ENCODE data around the gene SLC39A13.
A peak's percentile ranks its signal among the peaks of the same experiment; 100 is the strongest.

SLC39A13 gene

DNA sequence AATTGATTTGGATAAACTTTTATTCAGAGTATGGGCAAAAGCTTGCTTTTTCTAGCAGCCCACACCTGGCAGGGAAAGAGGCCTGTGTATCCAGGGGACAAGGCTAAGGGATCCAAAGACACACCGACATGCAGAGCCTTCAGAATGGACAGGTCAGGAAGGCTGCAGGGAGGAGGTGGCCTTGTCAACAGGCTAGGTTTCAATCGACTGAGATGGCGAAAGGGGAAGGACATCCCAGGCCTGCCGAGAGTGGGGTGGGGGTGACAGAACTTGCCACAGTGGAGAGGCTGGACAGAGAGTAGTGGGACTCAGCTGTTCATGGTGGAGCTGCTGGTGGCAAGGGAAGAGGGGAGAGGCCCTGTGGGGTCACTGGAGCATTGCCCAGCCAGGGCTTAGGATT lies 5.3 kb upstream of the SLC39A13 start:
- DNase-seq (ENCODE audit: low spot score): no peak

DNA sequence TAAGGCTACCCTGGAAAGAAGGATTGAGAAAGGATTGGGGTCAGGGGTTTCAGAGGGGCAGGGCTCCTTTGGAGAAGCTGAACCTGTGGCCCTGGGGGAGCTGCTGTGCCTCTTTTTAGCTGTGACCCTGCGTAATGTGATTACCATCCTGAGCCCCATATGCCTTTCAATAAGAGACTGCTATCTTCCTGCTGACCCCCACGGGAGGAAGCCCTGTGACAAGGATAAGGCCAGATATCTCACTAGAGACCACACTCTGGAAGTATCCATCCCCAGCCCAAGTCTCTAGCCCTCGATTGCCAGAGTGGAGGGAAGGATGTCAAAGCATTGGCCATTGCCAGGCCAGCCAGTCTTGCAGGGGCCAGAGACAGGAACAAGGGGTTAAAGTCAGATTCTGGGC lies 4.8 kb upstream of the SLC39A13 start:
- DNase-seq (ENCODE audit: low spot score): no peak

DNA sequence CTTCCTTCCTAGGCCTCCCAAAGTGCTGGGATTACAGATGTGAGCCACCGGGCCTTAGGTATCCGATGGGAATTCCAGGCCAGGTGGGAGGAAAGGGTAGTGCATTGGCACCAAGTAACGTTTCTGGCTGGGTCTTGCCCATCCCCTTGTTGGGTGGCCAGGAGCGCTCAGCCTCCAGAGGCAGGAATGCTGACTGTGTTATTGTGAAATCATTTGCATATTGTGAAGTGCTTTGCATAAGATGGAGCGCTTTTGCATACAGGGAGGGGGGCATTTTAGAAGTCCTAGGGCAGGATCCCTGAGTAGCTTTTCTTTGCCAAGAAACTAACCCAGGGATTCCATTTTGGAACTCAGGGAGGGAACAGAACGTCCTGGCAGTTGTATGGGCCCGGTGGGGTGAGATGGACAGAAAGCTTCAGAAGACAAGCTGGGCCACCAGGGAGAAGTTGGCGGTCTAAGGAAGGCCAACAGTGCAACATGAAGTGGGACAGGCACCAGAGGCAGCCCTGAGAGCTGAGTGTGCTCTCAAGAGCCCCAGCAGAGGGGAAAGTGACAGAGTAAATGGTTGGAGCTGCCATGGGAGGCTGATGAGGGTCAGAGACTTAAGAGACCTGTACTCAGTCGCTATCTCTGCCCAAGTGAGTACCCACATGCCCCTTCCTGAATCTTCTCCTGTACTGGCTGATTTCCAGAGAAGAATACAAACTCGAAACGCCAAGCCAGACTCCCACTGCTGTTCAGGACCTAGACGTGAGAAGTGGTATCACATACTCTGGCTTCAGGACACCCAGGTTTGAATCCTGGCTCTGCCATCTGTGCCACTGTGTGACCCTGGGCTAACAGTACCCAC lies 1.3 kb upstream of the SLC39A13 start:
- no peak for DNase-seq (ENCODE audit: low spot score)

DNA sequence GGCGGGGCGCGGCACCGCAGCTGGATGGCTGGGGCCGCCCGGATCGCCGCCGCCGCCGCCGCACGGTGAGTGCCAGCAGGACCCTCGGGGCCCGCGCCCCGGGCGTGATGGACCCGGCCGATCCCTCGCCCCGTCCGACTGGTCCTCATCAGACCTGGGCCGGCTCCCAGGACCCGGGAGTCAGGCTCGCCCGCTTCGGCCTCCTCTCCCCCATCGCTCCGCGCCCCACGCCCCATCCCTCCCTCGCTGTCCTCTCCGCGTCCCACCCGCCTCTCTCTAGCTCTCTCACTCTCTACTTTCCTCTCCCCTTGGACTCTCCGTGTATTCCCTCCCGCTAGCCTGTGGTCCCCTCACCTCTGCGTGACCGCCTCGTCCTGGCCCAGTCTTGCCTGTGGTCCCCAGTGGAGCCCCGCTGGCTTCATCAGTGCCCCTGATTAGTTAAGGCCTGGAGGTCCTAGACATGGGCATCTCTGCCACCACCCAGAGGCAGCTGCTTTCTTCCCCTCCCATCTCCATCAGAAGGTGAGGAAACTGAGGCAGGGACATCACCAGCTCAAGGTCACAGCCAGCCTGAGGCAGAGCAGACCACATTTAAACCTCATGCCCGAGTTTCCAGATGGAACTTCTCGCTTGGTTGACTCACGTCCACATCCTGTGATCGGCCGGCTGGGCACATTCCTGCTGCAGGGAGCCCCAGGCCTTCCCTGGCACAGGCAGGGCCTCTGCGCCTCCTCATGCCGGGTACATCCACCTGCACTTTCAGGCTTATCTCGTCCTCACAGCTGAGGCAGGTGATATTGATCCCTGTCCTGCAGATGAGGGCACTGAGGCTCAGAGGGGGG lies 429 bp downstream of the SLC39A13 start:
- DNase-seq (ENCODE audit: low spot score): no peak

DNA sequence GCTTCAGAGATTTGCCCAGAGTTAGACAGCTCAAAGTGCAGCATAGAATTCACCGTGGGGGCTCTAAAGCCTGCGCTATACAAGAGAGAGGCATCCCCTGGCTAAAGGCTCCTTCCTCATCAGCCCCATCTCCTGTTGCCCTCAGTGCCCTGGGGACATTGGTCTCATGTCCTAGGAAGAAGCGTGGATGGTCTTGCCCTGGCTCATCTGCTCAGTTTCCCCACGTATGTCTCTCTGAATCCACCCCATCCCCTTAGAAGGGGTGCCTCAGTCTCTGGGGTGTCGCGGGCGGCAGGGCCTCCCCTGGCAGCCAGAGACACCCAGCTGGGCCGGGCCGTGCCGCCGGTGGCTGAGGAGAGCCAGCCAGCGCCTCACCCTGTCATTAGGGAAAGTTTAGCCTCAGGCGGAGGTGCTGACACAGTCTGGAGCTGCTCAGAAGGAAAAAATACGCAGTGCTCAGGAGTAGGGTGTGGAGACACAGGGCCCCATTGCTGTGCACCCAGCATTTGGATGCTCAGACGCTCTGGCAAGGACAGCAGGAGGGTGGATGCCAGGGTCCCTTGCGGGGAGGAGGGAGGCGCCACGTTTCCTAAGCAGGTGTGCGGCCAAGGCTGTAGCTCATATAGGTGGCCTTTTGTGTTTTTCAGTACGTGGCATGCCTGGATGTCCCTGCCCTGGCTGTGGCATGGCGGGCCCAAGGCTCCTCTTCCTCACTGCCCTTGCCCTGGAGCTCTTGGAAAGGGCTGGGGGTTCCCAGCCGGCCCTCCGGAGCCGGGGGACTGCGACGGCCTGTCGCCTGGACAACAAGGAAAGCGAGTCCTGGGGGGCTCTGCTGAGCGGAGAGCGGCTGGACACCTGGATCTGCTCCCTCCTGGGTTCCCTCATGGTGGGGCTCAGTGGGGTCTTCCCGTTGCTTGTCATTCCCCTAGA lies 1.3 kb downstream of the SLC39A13 start:
- no peak for DNase-seq (ENCODE audit: low spot score)

DNA sequence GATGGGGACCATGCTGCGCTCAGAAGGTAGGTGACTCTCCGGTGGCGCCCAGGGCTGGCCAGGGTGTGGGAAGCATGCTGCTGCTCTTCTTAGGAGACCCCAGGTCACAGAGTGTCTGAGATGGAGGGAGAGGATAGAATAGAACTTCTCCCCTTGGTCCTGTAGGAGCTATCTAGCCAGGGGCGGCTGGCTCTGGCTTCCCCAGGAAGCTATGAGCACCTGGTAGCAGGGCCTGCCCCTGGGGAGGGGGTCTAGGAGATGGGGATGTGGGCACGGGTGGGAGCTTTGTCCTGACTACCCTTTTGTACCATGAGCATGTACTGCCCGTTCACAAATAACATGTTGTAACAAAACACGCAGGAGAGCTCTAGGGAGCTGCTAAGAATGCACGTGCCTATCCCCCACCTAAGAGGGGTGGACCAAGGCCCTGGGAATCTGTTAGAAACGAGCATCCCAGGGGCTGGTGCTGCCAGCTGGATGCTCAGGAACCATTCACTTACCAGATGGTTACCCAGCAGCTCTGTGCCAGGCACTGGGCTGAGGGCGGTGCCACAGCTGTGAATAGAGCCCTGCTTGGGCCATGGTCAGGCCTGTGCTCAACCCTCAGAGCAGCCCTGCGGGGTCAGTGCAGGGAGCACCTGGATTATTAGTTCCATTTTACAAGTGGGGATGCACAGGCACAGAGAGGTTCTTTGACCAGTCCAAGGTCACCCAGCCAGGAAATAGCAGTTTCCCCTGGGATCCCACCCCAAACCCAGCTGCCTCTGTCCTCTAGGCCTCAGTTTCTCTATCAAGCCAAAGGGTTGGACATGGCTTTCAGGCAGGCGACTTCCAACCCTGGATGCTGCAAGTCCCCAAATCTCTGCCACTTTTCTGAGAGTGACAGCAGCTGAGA lies 2.2 kb downstream of the SLC39A13 start:
- DNase-seq (ENCODE audit: low spot score): no peak

DNA sequence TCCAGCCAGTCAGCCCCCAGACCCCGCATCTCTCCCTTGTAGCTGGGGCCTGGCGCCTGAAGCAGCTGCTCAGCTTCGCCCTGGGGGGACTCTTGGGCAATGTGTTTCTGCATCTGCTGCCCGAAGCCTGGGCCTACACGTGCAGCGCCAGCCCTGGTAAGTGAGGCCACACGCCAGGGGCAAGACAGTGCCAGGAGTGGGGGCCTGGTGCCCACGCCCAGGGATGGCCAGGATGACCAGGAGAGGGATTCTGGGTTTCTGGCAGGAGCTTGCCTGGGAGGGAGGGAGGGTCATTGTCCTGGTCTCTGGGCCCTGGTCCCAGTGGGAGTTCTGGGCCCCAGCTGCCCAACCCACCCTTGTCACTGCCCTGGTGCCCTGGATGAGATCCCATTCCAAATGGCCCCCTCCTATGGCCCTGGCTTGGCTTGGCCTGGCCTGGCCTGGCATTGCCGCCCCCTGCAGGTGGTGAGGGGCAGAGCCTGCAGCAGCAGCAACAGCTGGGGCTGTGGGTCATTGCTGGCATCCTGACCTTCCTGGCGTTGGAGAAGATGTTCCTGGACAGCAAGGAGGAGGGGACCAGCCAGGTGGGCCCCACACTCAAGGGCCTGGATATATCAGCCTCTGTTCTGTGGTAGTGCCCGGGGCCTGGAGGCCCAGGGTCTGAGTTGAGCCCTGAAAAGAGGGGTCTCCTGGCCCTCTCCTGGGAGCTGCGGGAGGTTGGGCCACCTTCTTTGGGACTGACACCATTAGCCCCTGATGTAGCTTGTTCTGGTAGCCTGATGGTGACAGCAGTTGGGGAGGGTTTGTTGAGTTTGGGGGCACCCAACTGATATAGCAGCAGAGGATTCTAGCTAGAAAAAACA lies 3.7 kb downstream of the SLC39A13 start:
- DNase-seq (ENCODE audit: low spot score): peak; percentile 82

DNA sequence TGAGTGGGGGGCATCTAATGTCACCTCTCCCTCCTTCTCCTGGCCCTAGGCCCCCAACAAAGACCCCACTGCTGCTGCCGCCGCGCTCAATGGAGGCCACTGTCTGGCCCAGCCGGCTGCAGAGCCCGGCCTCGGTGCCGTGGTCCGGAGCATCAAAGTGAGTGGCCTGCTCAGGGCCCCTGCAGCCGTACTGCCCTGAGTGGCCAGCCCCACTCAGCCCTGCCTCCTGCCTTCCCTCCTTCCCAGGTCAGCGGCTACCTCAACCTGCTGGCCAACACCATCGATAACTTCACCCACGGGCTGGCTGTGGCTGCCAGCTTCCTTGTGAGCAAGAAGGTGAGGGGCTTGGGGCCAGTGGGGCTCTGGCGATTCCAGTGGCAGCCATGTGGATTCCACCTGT lies 5.0 kb downstream of the SLC39A13 start:
- no peak for DNase-seq (ENCODE audit: low spot score)

DNA sequence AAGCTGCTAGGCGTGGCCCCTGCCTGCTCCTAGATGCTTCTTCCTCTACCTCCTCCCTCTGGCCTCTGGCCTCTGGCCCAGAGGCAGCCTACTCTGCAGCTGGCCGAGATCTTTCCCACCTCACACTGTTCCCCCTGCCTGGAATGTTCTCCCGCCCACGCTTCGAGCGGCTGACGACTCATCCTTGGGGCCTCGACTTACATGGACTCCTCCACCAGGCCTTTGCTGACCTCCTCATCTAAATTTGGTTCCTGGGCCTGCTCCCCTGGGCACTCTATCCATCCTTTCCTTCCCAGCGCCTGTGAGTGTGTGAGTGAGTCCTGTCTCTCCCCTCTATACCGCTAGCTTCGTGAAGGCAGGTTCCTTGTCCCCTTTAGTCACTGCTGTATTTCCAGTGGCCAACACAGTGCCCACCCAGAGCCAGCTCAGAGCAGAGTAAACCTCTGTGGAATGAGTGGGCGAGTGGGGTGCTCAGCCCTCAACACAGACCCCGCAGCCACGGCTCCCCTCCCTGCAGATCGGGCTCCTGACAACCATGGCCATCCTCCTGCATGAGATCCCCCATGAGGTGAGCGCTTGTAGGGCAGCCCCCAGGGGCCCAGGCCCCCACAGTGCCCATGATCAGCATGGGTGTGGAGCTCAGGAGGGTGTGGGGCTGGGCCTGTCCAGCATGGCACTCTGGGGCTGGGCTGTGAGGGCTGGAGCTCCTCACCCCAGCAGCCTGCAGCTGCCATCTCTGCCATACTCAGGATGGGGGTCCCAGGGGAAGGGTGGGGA lies 5.7 kb downstream of the SLC39A13 start:
- DNase-seq (ENCODE audit: low spot score): no peak

DNA sequence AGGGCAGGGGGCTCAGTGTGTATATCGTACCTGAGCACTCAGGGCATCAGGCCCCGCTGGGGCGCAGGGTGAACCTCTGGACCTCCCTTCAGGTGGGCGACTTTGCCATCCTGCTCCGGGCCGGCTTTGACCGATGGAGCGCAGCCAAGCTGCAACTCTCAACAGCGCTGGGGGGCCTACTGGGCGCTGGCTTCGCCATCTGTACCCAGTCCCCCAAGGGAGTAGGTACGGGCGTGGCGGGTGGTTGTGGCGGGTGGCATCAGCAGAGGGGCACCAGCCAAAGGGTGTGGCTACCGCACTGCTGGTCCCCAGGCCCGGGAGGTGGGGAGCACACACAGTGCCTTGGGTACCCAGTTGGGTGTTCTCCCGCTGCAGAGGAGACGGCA lies 6.3 kb downstream of the SLC39A13 start:
- no peak for DNase-seq (ENCODE audit: low spot score)

- no peak for DNase-seq (ENCODE audit: low spot score)
Observed at GRCh38 chr11:47415091-47415854, 6.9 kb downstream of the SLC39A13 start.

DNA sequence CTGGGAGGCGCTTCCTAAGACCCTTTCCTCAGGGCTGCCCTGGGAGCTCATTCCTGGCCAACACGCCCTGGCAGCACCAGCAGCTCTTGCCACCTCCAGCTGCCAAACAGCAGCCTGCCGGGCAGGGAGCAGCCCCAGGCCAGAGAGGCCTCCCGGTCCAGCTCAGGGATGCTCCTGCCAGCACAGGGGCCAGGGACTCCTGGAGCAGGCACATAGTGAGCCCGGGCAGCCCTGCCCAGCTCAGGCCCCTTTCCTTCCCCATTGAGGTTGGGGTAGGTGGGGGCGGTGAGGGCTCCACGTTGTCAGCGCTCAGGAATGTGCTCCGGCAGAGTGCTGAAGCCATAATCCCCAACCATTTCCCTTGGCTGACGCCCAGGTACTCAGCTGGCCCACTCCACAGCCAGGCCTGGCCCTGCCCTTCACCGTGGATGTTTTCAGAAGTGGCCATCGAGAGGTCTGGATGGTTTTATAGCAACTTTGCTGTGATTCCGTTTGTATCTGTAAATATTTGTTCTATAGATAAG lies 7.6 kb downstream of the SLC39A13 start:
- DNase-seq (ENCODE audit: low spot score): peak; percentile 65

DNA sequence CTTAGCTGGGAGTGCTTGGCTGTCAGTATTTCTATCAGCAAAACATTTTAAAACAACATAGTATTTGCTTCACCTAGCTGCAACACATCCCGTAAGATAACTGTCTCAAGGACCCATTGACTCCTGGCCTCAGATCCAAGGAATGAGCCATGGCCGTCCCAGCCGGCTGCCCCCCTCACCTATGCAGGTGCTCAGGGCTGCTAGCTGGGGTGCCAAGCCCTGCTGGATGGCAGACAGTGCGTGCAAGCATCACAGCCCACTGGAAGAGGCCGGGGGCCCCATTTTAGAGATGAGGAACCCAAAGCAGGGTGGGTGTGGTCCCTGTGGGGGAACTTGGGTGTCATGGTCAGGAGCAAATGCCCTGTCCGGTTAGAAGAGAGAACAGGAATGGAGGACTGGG lies 9.3 kb downstream of the SLC39A13 start:
- no peak for DNase-seq (ENCODE audit: low spot score)

DNA sequence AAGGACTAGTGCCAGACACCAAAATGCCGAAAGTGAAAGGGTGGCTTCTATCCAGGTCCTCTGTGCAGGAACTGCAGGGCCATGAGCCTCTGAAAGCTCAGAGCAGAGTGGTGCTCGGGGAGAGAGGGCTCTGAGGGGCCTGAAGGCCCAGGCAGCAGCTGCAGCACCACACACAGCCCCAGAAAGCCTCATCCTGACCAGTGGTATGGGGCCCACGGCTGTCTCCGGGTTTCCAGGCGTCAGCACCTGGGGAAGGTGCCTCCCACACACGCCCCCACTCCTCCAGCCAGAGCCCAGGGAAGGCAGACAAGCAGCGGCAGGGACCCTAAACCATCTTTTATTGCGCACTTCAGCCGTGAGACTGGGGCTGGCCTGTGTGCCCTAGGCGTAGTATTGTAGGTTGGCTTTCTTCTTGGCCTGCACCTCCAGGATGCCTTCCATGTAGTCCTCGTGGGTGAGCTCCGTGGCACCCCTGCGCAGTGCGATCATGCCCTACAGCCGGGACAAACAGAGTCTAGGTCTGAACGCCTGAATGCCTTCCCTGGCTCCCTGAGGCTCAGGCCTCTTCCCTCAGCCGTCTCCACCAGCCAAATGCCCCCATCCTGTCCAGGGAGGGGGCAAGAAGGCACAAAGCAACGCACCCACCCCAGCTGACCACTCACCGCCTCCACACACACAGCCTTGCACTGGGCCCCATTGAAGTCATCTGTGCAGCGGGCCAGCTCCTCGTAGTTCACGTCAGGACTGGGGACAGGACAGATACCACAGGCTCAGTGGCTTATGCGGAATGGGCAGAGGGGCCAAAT lies 10.3 kb downstream of the SLC39A13 start:
- DNase-seq (ENCODE audit: low spot score): no peak

GRCh38 chr11:47425611-47426010 lies 17.2 kb downstream of the SLC39A13 start:
- no peak for DNase-seq (ENCODE audit: low spot score)

GRCh38 chr11:47426062-47426956 lies 17.9 kb downstream of the SLC39A13 start, which contains the start of gene PSMC3:
Gene PSMC3, minus strand, starts transcription at chr11:47426439. Its CDS starts 160 bp downstream, at chr11:47426279.
- DNase-seq (ENCODE audit: low spot score): peak; percentile 98

Measured in iPS-NIHi11 (cell line).